NB4 (cell line): ENCODE results near the gene ANKH.

Experiments
- CTCF ChIP-seq: IDR thresholded peaks from one replicate; pipeline ENCODE4 v1.5.1; 2012; ENCODE audit warnings: low read depth, low read length
- MAX ChIP-seq: IDR thresholded peaks from 2 replicates; pipeline ENCODE4 v1.6.1; 2011; ENCODE audit warnings: low read depth, low read length
- MYC ChIP-seq: IDR thresholded peaks from 2 replicates; pipeline ENCODE4 v1.6.1; 2011; ENCODE audit warnings: low read depth, low read length
- POLR2A ChIP-seq: IDR thresholded peaks from 2 replicates; pipeline ENCODE4 v1.6.1; 2011; ENCODE audit warnings: mild to moderate bottlenecking; ENCODE audit not compliant: insufficient read length; ENCODE audit errors: extremely low read depth

GRCh38 chr5:14759744-14760547, 111.6 kb downstream of the ANKH start:
- TF ChIP-seq CTCF (no peak), POLR2A (no peak), MAX (no peak), MYC (no peak)
